Measurements from ENCODE around the gene KLHL2.
"Not testable (repeated sequence)": the region's sequence is repeated elsewhere in the genome, so short reads cannot be mapped to it uniquely, and the experiment has no call there.

The KLHL2 gene

DNA sequence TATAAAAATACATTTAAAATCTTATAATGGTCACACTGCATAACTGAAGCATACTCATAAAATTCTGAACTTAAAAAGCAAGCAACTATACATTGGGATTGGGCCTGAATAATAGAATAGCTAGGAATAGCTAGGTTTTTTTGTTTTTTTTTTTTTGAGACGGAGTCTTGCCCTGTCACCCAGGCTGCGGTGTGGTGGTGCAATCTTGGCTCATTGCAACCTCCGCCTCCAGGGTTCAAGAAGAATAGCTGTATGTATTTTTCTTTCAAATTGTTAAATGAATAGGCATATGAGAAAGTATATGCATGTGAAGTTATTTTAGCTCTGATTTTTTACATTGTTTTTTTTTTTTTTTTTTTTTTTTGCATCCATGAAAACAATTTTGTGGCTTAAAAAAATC is 56.1 kb downstream of the KLHL2 start:
- not testable (repeated sequence) for H3K27ac Mint-ChIP-seq; DNase-seq (ENCODE audit: low spot score); H3K4me3 Mint-ChIP-seq; H3K27me3 Mint-ChIP-seq (ENCODE audit: low read depth); H3K9me3 Mint-ChIP-seq
- Mint-ChIP-seq H3K4me1 (ENCODE audit: low read depth) (peaks cover 20% of the 10 kb centered on the region), H3K36me3 (ENCODE audit: low read depth) (peaks cover 25% of the 10 kb centered on the region)

DNA sequence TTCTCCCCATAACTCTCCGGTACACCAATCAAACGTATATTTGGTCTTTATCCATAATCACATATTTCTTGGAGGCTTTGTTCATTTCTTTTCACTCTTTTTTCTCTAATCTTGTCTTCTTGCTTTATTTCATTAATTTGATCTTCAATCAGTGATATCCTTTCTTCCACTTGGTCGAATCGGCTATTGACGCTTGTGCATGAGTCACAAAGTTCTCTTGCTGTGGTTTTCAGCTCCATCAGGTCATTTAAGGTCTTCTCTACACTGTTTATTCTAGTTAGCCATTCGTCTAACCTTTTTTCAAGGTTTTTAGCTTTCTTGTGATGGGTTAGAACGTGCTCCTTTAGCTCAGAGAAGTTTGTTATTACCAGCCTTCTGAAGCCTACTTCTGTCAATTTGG is 62.6 kb downstream of the KLHL2 start:
- DNase-seq (ENCODE audit: low spot score); H3K4me3 Mint-ChIP-seq; H3K27ac Mint-ChIP-seq; H3K27me3 Mint-ChIP-seq (ENCODE audit: low read depth); H3K9me3 Mint-ChIP-seq: not testable (repeated sequence)
- Mint-ChIP-seq H3K4me1 (ENCODE audit: low read depth) (peaks cover 15% of the 10 kb centered on the region), H3K36me3 (ENCODE audit: low read depth) (peaks cover 66% of the 10 kb centered on the region)

DNA sequence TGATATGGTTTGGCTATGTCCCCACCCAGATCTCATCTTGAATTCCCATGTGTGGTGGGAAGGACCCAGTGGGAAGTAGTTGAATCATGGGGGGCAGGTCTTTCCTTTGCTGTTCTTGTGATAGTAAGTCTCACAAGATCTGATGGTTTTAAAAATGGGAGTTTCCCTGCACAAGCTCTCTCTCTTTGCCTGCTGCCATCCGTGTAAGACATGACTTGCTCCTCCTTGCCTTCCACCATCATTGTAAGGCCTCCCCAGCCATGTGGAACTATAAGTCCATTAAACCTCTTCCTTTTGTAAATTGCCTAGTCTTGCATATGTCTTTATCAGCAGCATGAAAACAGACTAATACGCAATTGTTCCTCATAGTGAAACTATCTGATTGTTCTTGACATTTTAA is 66.1 kb downstream of the KLHL2 start:
- H3K4me1 Mint-ChIP-seq (ENCODE audit: low read depth), result peaks cover 12% of the 10 kb centered on the region
- not testable (repeated sequence) for H3K27ac Mint-ChIP-seq
- H3K36me3 Mint-ChIP-seq (ENCODE audit: low read depth), result peaks cover 61% of the 10 kb centered on the region

DNA sequence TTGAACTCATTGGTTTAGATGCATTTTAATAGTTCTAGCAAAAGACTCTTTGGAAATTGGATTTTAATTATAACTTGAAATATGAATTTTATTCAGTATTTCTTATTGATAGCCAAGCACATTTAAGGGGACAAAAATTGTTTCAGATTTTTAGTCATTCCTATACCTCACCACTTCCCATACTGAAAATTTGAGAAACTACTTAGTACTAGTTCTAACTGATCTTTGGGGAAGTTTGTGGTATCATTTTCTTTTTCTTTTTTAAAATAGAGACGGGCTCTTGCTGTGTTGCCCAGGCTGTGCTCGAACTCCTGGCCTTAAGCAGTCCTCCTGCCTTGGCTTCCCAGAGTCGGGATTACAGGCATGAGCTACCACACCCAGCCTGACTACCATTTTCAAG is 68.0 kb downstream of the KLHL2 start:
- not testable (repeated sequence) for DNase-seq (ENCODE audit: low spot score); H3K27ac Mint-ChIP-seq; H3K9me3 Mint-ChIP-seq; H3K27me3 Mint-ChIP-seq (ENCODE audit: low read depth); H3K4me1 Mint-ChIP-seq (ENCODE audit: low read depth); H3K4me3 Mint-ChIP-seq
- peaks cover 50% of the 10 kb centered on the region for H3K36me3 Mint-ChIP-seq (ENCODE audit: low read depth)

More for the DNA sequence above, 66.1 kb downstream of the KLHL2 start:
- H3K27me3 Mint-ChIP-seq (ENCODE audit: low read depth); DNase-seq (ENCODE audit: low spot score); H3K9me3 Mint-ChIP-seq; H3K4me3 Mint-ChIP-seq: not testable (repeated sequence)

DNA sequence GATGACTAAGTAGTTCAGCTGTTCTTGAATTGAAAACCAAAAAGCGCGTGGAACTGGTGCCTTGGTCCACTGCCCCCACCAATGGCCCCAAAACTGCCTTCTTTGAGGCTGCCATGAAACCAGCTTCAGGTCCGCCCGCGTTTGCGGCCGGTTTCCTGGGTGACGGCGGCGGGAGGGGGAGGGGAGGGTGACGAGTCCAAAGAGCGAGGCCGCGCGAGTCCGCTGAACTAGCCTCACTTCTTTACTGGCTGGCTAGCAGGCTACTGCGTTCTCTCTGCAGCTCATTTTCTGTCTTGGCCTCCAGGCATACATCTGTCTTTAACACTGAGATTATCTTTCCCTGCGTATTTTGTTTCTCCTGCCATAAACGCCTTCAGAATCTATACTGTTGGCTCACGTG is 72.2 kb downstream of the KLHL2 start:
- peaks cover 44% of the 10 kb centered on the region for H3K36me3 Mint-ChIP-seq (ENCODE audit: low read depth)

DNA sequence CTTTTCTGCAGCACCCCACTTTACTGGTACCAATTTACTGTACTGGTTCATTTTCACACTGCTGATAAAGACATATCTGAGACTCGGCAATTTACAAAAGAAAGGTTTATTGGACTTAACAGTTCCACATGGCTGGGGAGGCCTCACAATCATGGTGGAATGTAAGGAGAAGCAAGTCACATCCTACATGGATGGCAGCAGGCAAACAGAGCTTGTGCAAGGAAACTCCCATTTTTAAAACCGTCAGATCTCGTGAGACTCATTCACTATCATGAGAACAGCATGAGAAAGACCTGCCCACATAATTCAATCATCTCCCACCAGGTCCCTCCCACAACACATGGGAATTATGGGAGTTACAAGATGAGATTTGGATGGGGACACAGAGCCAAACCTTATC is 77.3 kb downstream of the KLHL2 start:
- not testable (repeated sequence) for H3K4me3 Mint-ChIP-seq; DNase-seq (ENCODE audit: low spot score); H3K9me3 Mint-ChIP-seq; H3K27ac Mint-ChIP-seq; H3K27me3 Mint-ChIP-seq (ENCODE audit: low read depth)
- H3K4me1 Mint-ChIP-seq (ENCODE audit: low read depth), result peaks cover 39% of the 10 kb centered on the region
- peaks cover 42% of the 10 kb centered on the region for H3K36me3 Mint-ChIP-seq (ENCODE audit: low read depth)

More for the DNA sequence above, 72.2 kb downstream of the KLHL2 start:
- not testable (repeated sequence) for H3K9me3 Mint-ChIP-seq; H3K27me3 Mint-ChIP-seq (ENCODE audit: low read depth); H3K27ac Mint-ChIP-seq; H3K4me3 Mint-ChIP-seq; DNase-seq (ENCODE audit: low spot score); H3K4me1 Mint-ChIP-seq (ENCODE audit: low read depth)

DNA sequence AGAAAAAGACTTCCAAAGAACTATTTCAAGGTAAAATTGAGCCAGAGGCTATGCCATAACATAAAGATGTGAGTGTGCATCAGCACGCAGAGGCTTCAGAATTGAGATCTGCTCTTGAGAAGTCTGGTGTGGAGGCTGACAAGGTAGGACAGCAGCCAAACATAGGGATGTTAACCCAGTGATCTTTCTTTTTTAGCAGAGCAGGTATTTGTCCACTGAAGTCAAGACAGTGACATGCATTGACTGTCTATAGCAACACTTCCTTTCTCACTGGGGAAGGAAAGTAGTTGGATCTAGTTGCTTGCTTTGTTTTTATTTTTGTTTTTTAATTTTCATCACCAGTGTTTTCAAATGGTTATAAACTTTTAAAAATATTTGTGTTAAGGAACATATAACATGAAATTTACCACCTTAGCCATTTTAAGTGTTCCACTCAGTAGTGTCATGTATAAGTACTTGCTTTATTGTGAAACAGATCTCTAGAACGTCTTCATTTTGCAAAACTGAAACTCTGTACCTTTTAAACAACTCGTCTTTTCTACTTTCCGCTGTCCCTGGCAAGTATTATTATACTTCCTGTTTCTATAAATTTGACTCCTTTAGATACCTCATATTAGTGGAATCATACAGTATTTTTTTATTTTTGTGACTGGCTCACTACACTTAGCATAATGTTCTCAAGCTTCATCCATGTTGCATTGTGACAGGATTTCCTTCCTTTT is 79.4 kb downstream of the KLHL2 start:
- H3K4me1 Mint-ChIP-seq (ENCODE audit: low read depth), result peaks cover 43% of the 10 kb centered on the region
- DNase-seq (ENCODE audit: low spot score); H3K27me3 Mint-ChIP-seq (ENCODE audit: low read depth); H3K9me3 Mint-ChIP-seq: not testable (repeated sequence)
- H3K27ac Mint-ChIP-seq, result peak overlapping the region; percentile 81
- peaks cover 47% of the 10 kb centered on the region for H3K36me3 Mint-ChIP-seq (ENCODE audit: low read depth)
- H3K4me3 Mint-ChIP-seq, result peak overlapping the region; percentile 56

DNA sequence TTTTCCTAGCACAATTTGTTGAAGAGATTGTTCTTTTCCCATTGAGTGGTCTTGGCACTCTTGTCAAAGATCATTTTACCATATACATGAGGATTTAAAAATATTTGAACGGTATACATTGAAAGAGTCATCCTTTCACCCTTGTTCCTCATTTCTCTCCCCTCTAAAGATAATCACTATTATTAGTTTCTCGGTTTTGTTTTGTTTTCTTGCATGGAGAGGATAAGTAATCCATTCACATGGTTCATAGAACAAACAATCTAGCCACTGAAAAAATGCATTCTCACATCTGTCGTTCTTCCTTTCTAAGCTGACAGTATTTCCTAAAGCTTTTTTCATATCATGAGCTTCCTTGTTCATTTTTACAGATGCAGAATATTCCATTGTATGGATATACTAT is 80.9 kb downstream of the KLHL2 start:
- peak overlapping the region; percentile 42 for H3K4me3 Mint-ChIP-seq
- DNase-seq (ENCODE audit: low spot score), result no peak
- peak overlapping the region; percentile 5 for H3K27ac Mint-ChIP-seq
- peaks cover 42% of the 10 kb centered on the region for H3K4me1 Mint-ChIP-seq (ENCODE audit: low read depth)
- H3K9me3 Mint-ChIP-seq, result peaks cover 9% of the 10 kb centered on the region
- peaks cover 34% of the 10 kb centered on the region for H3K36me3 Mint-ChIP-seq (ENCODE audit: low read depth)
- no peaks in the 10 kb centered on the region for H3K27me3 Mint-ChIP-seq (ENCODE audit: low read depth)

DNA sequence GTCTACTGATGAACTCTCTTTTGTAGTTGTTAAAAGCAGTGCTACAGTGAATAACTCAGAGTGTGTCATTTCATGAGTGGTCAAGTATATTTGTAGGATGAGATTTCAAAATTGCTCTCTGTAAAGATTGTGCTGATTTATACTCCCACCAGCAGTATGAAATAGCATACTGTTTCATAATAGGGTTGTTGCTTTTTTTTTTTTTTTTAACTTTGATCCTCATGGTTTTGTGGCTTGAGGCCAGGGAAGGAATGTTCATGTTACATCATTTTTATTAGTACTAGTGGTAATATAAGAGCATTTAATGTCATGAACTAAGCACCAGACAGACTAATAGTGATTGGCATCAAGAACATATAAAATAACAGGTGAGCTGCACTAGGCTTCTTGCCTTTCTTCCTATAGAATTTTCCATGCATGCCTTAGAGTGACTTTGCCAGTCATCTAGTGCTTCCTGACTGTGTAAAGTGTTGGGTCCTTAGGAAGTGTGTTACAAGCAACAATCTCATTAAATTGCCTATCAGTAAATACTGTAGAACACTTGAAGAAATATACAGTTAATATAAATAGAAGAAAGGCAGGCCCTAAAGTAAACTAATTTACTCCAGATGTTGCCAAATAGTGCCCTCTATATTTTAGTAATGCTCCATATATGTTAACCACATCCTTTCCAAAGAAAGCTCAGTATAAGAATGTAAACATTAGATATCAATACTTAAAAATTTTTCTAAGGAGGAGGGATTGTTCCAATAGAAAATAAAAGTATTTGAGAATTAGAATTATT is 81.5 kb downstream of the KLHL2 start:
- Mint-ChIP-seq H3K36me3 (ENCODE audit: low read depth) (peaks cover 33% of the 10 kb centered on the region), H3K4me3 (no peak overlapping the region), H3K9me3 (peaks cover 9% of the 10 kb centered on the region), H3K27me3 (ENCODE audit: low read depth) (no peaks in the 10 kb centered on the region), H3K27ac (peak overlapping the region; percentile 5), H3K4me1 (ENCODE audit: low read depth) (peaks cover 42% of the 10 kb centered on the region)
- DNase-seq (ENCODE audit: low spot score), result no peak

DNA sequence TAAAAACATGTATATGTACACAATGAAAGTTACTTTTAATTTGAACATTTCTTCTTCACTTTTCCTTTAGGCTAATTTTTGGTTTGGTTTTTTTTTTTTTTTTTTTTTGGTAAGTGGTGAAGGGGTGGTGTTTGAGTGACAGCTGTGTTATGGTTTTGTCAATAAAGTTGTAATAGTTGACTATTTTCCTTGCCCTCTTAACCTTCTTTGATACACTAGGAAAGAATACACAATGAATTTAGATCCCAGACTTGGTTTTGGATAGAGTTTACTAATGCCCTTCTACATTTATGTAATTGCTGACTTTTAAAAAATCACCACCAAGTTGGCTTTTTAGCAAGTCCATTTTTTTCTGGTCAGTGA is 82.0 kb downstream of the KLHL2 start:
- Mint-ChIP-seq H3K27ac (no peak overlapping the region), H3K36me3 (ENCODE audit: low read depth) (peaks cover 29% of the 10 kb centered on the region), H3K4me1 (ENCODE audit: low read depth) (peaks cover 47% of the 10 kb centered on the region), H3K4me3 (peak overlapping the region; percentile 21), H3K9me3 (peaks cover 6% of the 10 kb centered on the region), H3K27me3 (ENCODE audit: low read depth) (no peaks in the 10 kb centered on the region)
- DNase-seq (ENCODE audit: low spot score), result no peak

DNA sequence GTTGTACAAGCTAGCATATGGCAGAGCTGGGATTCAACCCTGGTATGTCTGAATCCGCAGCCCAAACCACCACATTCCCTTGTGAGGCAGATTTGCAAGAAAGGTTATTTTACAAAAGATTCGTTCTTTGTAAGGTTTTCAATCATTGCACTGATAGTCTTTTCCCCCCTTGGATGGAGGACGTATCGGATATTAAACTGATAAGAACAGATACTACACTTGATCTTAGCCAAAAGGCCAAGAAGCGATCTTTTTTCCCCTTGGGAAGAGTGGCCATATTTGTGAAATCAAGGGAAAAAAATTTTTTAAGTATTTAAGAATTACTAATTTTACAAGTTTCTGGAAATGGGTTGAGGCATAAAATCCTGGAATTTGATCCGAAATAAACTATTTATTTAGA is 85.7 kb downstream of the KLHL2 start:
- Mint-ChIP-seq H3K27me3 (ENCODE audit: low read depth) (no peaks in the 10 kb centered on the region), H3K4me1 (ENCODE audit: low read depth) (peaks cover 37% of the 10 kb centered on the region), H3K4me3 (no peak overlapping the region), H3K27ac (no peak overlapping the region), H3K9me3 (no peaks in the 10 kb centered on the region), H3K36me3 (ENCODE audit: low read depth) (peaks cover 34% of the 10 kb centered on the region)
- no peak for DNase-seq (ENCODE audit: low spot score)

DNA sequence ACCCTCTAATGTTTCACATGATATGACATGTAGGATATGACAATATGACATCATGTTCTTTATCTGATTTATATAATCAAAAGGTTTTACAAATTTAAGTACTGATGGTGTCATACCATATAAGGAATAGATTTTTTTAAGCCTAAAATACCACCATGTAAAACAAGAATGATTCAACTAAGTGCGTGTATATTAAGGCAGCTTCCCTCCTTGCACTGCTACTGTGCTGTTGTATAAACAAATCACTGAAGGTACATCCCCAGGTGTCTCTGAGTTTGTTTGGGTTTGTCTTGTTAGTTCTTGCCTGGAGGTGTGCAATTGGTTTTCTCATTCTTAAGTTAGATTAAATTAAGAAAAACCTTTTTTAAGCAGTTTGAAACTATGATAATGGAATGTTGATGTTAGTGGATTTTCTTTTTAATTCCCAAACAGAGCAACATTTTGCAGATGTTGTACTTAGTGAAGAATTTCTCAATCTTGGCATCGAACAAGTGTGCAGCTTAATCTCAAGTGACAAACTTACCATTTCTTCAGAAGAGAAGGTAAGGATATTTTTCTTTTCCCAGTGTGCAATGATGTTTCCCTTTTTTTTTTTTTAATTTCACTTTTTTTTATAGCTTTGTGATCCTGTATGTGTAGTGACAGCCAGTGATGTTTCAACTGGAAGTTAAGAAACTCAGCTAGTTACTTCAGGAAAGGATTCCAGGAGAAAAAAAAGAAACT is 86.7 kb downstream of the KLHL2 start:
- no peak overlapping the region for H3K4me3 Mint-ChIP-seq
- H3K9me3 Mint-ChIP-seq, result no peaks in the 10 kb centered on the region
- H3K27ac Mint-ChIP-seq, result no peak overlapping the region
- no peaks in the 10 kb centered on the region for H3K27me3 Mint-ChIP-seq (ENCODE audit: low read depth)
- DNase-seq (ENCODE audit: low spot score), result no peak
- H3K36me3 Mint-ChIP-seq (ENCODE audit: low read depth), result peaks cover 34% of the 10 kb centered on the region
- H3K4me1 Mint-ChIP-seq (ENCODE audit: low read depth), result peaks cover 28% of the 10 kb centered on the region

DNA sequence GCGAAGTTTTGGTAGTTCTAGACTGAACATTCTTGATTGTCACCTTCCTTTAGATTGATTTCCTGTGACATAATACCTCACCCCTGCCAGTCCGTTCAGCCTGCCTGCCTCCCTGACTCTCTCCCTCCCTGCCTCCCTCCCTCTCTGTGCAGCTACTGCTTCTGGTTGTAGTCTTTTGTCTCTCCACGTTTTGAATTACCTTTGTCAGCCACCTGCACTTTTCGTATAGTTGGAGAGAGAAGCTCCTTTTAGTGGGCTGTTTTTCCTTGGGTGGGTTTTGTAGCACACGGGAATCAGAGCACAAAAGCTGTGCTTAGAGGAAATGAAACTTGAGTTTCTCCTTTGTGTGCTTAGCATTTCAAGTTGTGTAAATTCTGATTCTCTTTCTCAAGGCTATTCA is 87.5 kb downstream of the KLHL2 start:
- Mint-ChIP-seq H3K4me1 (ENCODE audit: low read depth) (peaks cover 25% of the 10 kb centered on the region), H3K9me3 (no peaks in the 10 kb centered on the region), H3K4me3 (peak overlapping the region; percentile 14), H3K27me3 (ENCODE audit: low read depth) (no peaks in the 10 kb centered on the region), H3K36me3 (ENCODE audit: low read depth) (peaks cover 35% of the 10 kb centered on the region), H3K27ac (peak overlapping the region; percentile 23)
- no peak for DNase-seq (ENCODE audit: low spot score)

DNA sequence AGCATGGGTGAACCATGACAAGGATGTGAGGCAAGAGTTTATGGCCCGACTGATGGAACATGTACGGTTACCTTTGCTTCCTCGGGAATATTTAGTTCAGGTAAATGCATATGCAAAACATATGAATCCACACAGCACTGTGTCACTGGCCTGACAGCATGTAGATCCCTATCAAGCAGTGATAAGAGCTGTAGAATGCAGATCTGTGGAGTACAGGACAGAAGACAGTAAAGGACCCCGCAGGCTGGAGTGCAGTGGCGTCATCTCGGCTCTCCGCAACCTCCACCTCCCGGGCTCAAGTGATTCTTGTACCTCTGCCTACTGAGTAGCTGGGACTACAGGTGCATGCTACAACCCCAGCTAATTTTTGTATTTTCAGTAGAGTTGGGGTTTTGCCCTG is 90.3 kb downstream of the KLHL2 start:
- DNase-seq (ENCODE audit: low spot score), result no peak
- no peaks in the 10 kb centered on the region for H3K27me3 Mint-ChIP-seq (ENCODE audit: low read depth)
- H3K4me3 Mint-ChIP-seq, result no peak overlapping the region
- no peak overlapping the region for H3K27ac Mint-ChIP-seq
- H3K9me3 Mint-ChIP-seq, result no peaks in the 10 kb centered on the region
- H3K4me1 Mint-ChIP-seq (ENCODE audit: low read depth), result peaks cover 36% of the 10 kb centered on the region
- H3K36me3 Mint-ChIP-seq (ENCODE audit: low read depth), result peaks cover 29% of the 10 kb centered on the region
